Measurements from ENCODE around the gene TRIM74.
"Not testable (repeated sequence)": the region's sequence is repeated elsewhere in the genome, so short reads cannot be mapped to it uniquely, and the experiment has no call there.

- TF ChIP-seq YY1 (IDR thresholded peaks at IDR 0.05; ENCODE audit: insufficient read depth, insufficient read length); SUZ12 (IDR thresholded peaks at IDR 0.05; ENCODE audit: extremely low read depth, insufficient read depth, insufficient read length): not testable (repeated sequence)
These were observed 15.2 kb downstream of the TRIM74 start for GRCh38 chr7:72953901-72954562.
